MCF 10A (cell line): ENCODE measurements around the gene WASL. TPM values are rescaled to one million over a fixed set of nuclear protein-coding genes. Genes with fewer than 3 reads are reported as not detected.

Source experiments
- BruUV-seq: library from RNA; stranded (reverse); fragments of 400-500 nt; replicated peaks from 2 replicates; lab custom pipeline; 2021; lab: Mats Ljungman, UMichigan
- CTCF ChIA-PET: fragments of 300-600 bp; sonication (Branson Sonifier 250); formaldehyde crosslinking; extraction: SDS; loops from one replicate; lab custom pipeline; 2021; ENCODE audit warnings: antibody characterized with exemption, inconsistent platforms; lab: Yijun Ruan, JAX
- POLR2A ChIA-PET: fragments of 300-600, 350-650 bp; sonication (Branson Sonifier 250); formaldehyde crosslinking; extraction: SDS; loops from one replicate; lab custom pipeline; 2020; ENCODE audit warnings: antibody characterized with exemption, inconsistent platforms; lab: Yijun Ruan, JAX
- DNase-seq: peaks from one replicate; pipeline ENCODE4 v3.0.0-alpha.2; 2018; ENCODE audit not compliant: unreplicated experiment
- H3K27ac Mint-ChIP-seq: one replicate; pipeline ENCODE4 v1.8.0; 2022; ENCODE audit warnings: mild to moderate bottlenecking, low read depth, mixed read lengths; ENCODE audit not compliant: unreplicated experiment
- H3K27me3 Mint-ChIP-seq: one replicate; pipeline ENCODE4 v1.8.0; 2022; ENCODE audit warnings: mixed read lengths; ENCODE audit not compliant: insufficient read depth, unreplicated experiment
- H3K36me3 Mint-ChIP-seq: one replicate; pipeline ENCODE4 v1.8.0; 2022; ENCODE audit warnings: mild to moderate bottlenecking, moderate library complexity, mixed read lengths; ENCODE audit not compliant: insufficient read depth, unreplicated experiment
- H3K4me1 Mint-ChIP-seq: one replicate; pipeline ENCODE4 v1.8.0; 2022; ENCODE audit warnings: mixed read lengths; ENCODE audit not compliant: insufficient read depth, unreplicated experiment
- H3K4me3 Mint-ChIP-seq: one replicate; pipeline ENCODE4 v1.8.0; 2022; ENCODE audit warnings: mild to moderate bottlenecking, moderate library complexity, mixed read lengths; ENCODE audit not compliant: unreplicated experiment
- H3K9me3 Mint-ChIP-seq: one replicate; pipeline ENCODE4 v1.8.0; 2022; ENCODE audit warnings: mixed read lengths; ENCODE audit not compliant: unreplicated experiment
- intact Hi-C: fragments of 100-400 bp; cut with micrococcal nuclease; formaldehyde crosslinking; loops from 2 replicates; pipeline ENCODE4 v1.14.1; 2022
- total RNA-seq: library from RNA; stranded (reverse); gene quantifications from 2 replicates; pipeline ENCODE4 v1.2.3, GENCODE V29; 2022
- TF ChIP-seq, protein P1 (sequence below): fragments of 200-600 bp; IDR thresholded peaks from one replicate; pipeline ENCODE4 v1.8.0; 2022; ENCODE audit warnings: antibody characterized with exemption, mild to moderate bottlenecking; ENCODE audit not compliant: unreplicated experiment

Gene WASL
- total RNA-seq, 1 experiment from 2014 or later, result 34.7 TPM

DNA sequence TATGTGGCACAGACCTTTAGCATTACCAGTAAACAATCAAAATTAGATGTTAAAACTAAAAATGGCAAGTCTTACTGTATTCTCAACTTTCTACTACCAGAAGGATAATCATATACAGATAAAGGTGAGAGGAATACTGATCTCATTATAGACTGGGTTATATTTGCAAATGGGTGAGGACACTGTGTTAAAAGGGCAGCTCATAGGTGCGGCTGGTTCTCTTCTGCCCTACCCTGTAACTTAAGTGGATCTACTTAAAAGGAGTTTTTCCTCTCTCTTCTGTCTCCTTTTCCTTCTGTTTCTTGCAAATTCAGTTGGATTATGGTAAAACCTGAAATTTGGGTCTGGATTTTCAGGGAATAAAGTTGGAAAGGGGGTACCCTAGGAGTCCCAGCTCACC lies 33.0 kb downstream of the WASL start:
- Mint-ChIP-seq H3K4me1 (peaks cover 45% of the 10 kb centered on the region), H3K36me3 (peaks cover 5% of the 10 kb centered on the region), H3K27me3 (no peaks in the 10 kb centered on the region), H3K4me3 (no peak overlapping the region), H3K9me3 (no peaks in the 10 kb centered on the region), H3K27ac (no peak overlapping the region)
- DNase-seq, result no peak
- intact Hi-C loops, result no loop called here
- no TSS peak for BruUV-seq
- ChIA-PET CTCF (interaction anchor here (1.7 kb wide), 1 partner anchor 12 kb away, joined by 12 read pairs; no protein-coding TSS in a partner anchor), POLR2A (no interaction called here)
- TF ChIP-seq, protein P1, sequence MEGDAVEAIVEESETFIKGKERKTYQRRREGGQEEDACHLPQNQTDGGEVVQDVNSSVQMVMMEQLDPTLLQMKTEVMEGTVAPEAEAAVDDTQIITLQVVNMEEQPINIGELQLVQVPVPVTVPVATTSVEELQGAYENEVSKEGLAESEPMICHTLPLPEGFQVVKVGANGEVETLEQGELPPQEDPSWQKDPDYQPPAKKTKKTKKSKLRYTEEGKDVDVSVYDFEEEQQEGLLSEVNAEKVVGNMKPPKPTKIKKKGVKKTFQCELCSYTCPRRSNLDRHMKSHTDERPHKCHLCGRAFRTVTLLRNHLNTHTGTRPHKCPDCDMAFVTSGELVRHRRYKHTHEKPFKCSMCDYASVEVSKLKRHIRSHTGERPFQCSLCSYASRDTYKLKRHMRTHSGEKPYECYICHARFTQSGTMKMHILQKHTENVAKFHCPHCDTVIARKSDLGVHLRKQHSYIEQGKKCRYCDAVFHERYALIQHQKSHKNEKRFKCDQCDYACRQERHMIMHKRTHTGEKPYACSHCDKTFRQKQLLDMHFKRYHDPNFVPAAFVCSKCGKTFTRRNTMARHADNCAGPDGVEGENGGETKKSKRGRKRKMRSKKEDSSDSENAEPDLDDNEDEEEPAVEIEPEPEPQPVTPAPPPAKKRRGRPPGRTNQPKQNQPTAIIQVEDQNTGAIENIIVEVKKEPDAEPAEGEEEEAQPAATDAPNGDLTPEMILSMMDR, result no peak

DNA sequence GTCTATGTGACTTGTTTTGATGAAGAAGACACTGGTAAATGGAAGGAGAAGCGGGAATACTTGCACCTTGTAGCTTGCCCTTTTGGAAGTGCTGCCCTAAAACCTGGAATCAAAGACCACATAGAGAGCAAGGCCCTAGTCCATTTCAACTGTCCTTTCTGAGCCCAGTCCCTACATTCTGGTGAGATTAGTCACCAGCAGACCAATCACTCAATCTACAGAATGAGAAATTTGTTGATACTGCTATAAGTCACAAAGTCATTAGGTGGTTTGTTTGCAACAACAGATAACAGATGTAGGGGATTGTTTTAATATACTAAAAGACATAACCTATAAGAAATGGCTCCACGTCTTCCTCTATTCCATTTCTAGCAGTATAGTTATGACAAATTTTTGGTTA lies 33.6 kb downstream of the WASL start:
- intact Hi-C loops, result no loop called here
- Mint-ChIP-seq H3K9me3 (no peaks in the 10 kb centered on the region), H3K4me3 (no peak overlapping the region), H3K27me3 (no peaks in the 10 kb centered on the region), H3K27ac (peak overlapping the region; percentile 74), H3K4me1 (peaks cover 42% of the 10 kb centered on the region), H3K36me3 (peaks cover 5% of the 10 kb centered on the region)
- TF ChIP-seq, protein P1, result no peak
- ChIA-PET CTCF (interaction anchor here (0.6 to 1.5 kb wide), 2 partner anchors 14 to 1620 kb away, joined by 3 read pairs; no protein-coding TSS in a partner anchor), POLR2A (interaction anchor here (1.1 kb wide), 1 partner anchor 9 kb away, joined by 3 read pairs; no protein-coding TSS in a partner anchor)
- BruUV-seq, result no TSS peak
- DNase-seq, result no peak

DNA sequence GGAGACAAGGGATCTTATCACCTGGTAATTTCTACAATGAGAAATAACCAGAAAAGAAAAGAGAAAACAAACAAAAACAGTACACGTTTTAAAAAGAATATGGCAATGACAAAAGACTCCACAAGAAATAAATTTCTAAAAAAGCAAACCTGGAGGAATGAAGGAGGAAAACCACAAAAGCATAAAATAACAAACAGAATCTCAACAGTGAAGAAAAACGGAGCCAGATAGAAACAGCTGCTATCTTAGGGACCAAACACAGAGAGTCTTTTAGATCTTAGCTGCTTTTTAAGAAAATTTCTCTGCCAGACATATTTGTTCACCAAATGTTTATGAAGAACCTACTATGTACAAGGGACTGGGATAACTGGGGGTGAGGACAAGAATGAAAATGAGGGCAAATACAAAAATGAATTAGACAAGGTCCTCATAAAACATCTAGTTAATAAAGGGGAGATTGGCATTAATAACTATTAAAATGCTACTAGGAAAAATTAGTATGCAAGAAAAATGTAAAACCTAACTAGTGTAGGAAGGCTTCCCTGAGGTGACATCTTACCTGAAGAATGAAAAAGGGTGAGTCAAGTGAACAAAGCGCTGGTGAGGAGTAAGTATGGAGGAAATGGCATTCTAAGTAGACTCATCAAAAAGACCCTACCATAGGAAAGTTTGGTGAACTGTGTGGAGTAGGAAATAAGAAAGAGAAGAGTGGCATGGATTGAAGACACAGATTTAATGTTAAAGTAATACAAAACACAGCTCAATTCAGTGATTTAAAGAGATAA lies 34.3 kb downstream of the WASL start:
- no peaks in the 10 kb centered on the region for H3K27me3 Mint-ChIP-seq
- H3K4me1 Mint-ChIP-seq, result peaks cover 34% of the 10 kb centered on the region
- ChIA-PET CTCF (interaction anchor here (0.6 to 1.5 kb wide), 2 partner anchors 13 to 1619 kb away, joined by 3 read pairs; no protein-coding TSS in a partner anchor), POLR2A (interaction anchor here (0.7 to 1.3 kb wide), 3 partner anchors 8 to 35 kb away, joined by 3 to 4 read pairs (median 3); partner anchors contain the start of gene WASL)
- no peaks in the 10 kb centered on the region for H3K9me3 Mint-ChIP-seq
- no TSS peak for BruUV-seq
- H3K27ac Mint-ChIP-seq, result peak overlapping the region; percentile 74
- peaks cover 5% of the 10 kb centered on the region for H3K36me3 Mint-ChIP-seq
- no peak for DNase-seq
- H3K4me3 Mint-ChIP-seq, result no peak overlapping the region
- TF ChIP-seq, protein P1, result no peak
- intact Hi-C loops, result no loop called here

DNA sequence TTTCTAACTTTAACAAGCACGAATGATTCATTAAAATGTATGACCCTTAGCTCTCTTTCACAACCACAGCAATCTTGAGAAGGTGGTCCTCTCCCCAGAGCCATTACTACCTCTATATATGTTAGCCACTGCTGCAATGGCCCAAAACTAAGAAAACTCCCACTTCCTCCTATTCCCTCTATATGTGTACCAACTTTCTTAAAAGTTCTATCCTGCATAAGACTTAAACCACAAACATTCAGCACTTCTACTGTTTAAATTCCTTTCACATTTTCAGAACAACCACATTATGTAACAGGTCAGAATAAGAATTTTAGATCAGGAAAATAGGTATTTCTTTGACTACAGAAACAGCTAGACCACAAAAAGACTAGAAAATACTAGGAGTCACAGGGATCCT lies 36.2 kb downstream of the WASL start:
- no peaks in the 10 kb centered on the region for H3K9me3 Mint-ChIP-seq
- H3K27me3 Mint-ChIP-seq, result no peaks in the 10 kb centered on the region
- H3K4me1 Mint-ChIP-seq, result peaks cover 29% of the 10 kb centered on the region
- DNase-seq, result no peak
- H3K36me3 Mint-ChIP-seq, result peaks cover 5% of the 10 kb centered on the region
- ChIA-PET CTCF (interaction anchor here (0.6 to 0.9 kb wide), 2 partner anchors 9 to 108 kb away, joined by 3 read pairs; no protein-coding TSS in a partner anchor), POLR2A (interaction anchor here (0.9 to 1.1 kb wide), 3 partner anchors 14 to 57 kb away, joined by 3 to 4 read pairs (median 3); no protein-coding TSS in a partner anchor)
- no peak overlapping the region for H3K4me3 Mint-ChIP-seq
- intact Hi-C loops, result no loop called here
- no TSS peak for BruUV-seq
- TF ChIP-seq, protein P1, result no peak
- no peak overlapping the region for H3K27ac Mint-ChIP-seq
